Gastrocnemius medialis (tissue), 4 donors: ENCODE measurements around the gene TMEM63C. TPM values are rescaled to one million over a fixed set of nuclear protein-coding genes. Genes with fewer than 3 reads are reported as not detected.
"Not testable (repeated sequence)": the region's sequence is repeated elsewhere in the genome, so short reads cannot be mapped to it uniquely, and the experiment has no call there.

ENCODE experiments used
- ATAC-seq, 2 donors: fragments of 150-250 bp; one replicate each; pipeline ENCODE4 v1.9.1; 2016
- DNase-seq, 2 donors: peaks; one replicate each; pipeline ENCODE4 v3.0.0-alpha.2; 2019
- H3K27ac ChIP-seq, 4 donors: fragments of 200-600 bp; sonication (generic); 1 replicate in 1 of 4; 2 replicates in 3 of 4; pipeline ENCODE4 v1.5.1; 2016 to 2018; ENCODE audit warnings: mild to moderate bottlenecking in 2 of 4, moderate library complexity in 1 of 4
- H3K27me3 ChIP-seq, 3 donors: fragments of 200-600 bp; sonication (generic) in 2 of 3; 1 replicate in 1 of 3; 2 replicates in 2 of 3; pipeline versions ENCODE4 v1.5.1 to v1.6.0; 2016 to 2019; ENCODE audit warnings: mild to moderate bottlenecking in 1 of 3, moderate library complexity in 1 of 3
- H3K36me3 ChIP-seq, 2 donors: fragments of 200-600 bp; sonication (generic) in 1 of 2; one replicate each; pipeline ENCODE4 v1.5.1; 2017 to 2018
- H3K4me1 ChIP-seq, 2 donors: fragments of 200-600 bp; sonication (generic) in 1 of 2; one replicate each; pipeline ENCODE4 v1.5.1; 2016 to 2017; ENCODE audit warnings: mild to moderate bottlenecking in 2 of 2
- H3K4me3 ChIP-seq, 4 donors: fragments of 200-600 bp; sonication (generic) in 3 of 4; 1 replicate in 1 of 4; 2 replicates in 3 of 4; pipeline ENCODE4 v1.5.1; 2016 to 2019; ENCODE audit warnings: mild to moderate bottlenecking in 2 of 4
- H3K9me3 ChIP-seq, 3 donors: fragments of 200-600 bp; sonication (generic) in 2 of 3; 1 replicate in 1 of 3; 2 replicates in 2 of 3; pipeline ENCODE4 v1.5.1; 2016 to 2019
- CTCF ChIP-seq, 5 experiments: fragments of 450-650 bp in 3 of 5; fragments of 200-600 bp in 2 of 5; sonication (generic) in 2 of 5; IDR thresholded peaks in 4 of 5; conservative IDR thresholded peaks in 1 of 5; 1 replicate in 4 of 5; 2 replicates in 1 of 5; pipeline ENCODE4 v1.5.1; 2016 to 2019; ENCODE audit warnings: antibody characterized with exemption in 5 of 5, mild to moderate bottlenecking in 3 of 5, moderate library complexity in 3 of 5
- POLR2A ChIP-seq, 2 donors: fragments of 450-650 bp; IDR thresholded peaks; one replicate each; pipeline ENCODE4 v1.6.1; 2017; ENCODE audit warnings: antibody characterized with exemption in 2 of 2, mild to moderate bottlenecking in 2 of 2, moderate library complexity in 2 of 2
- in situ Hi-C, 4 donors: fragments of 200-750 bp; cut with MboI; loops; one replicate each; pipeline versions ENCODE4 v1.15.0 to v1.8.0; 2017; ENCODE audit warnings: low sequenced_read_pairs in 4 of 4
- intact Hi-C: fragments of 100-400 bp; cut with DNase I; formaldehyde crosslinking; loops from one replicate; pipeline ENCODE4 v1.15.1; 2023; ENCODE audit warnings: low total_unique reads
- total RNA-seq, 4 donors: library from RNA; depleted of rRNA; stranded (reverse); fragments of >200 nt; gene quantifications; one replicate each; pipeline versions ENCODE4 v1.1.0 to v1.2.3, GENCODE V29; 2016

Gene TMEM63C
- total RNA-seq, 4 donors from 2014 or later = 0.05 TPM; not detected in 2

- intact Hi-C loops (no loop called here), in situ Hi-C loops (loop anchor here in 1 of 4 donors (25.0 kb wide), 1 partner anchor 414 kb away; no protein-coding TSS in a partner anchor)
- H3K9me3 ChIP-seq = no peaks in the 10 kb centered on the region
- H3K4me3 ChIP-seq = no peak overlapping the region
- H3K27me3 ChIP-seq = peaks cover 15 to 19% (median 17%) of the 10 kb centered on the region in 3 donors
- DNase-seq (no peak), ATAC-seq (no peak)
- H3K4me1 ChIP-seq = no peaks in the 10 kb centered on the region
- H3K36me3 ChIP-seq = peaks cover 0 to 54% of the 10 kb centered on the region in 2 donors
- TF ChIP-seq CTCF (IDR thresholded peaks at IDR 0.05 in 4 of 5, conservative IDR thresholded peaks at IDR 0.05 in 1 of 5) = no peak
- no peak for TF ChIP-seq POLR2A (IDR thresholded peaks at IDR 0.05)
- H3K27ac ChIP-seq = no peak overlapping the region
Observed at GRCh38 chr14:77276295-77276935, 94.8 kb downstream of the TMEM63C start.

GRCh38 chr14:77276959-77277358 lies 95.4 kb downstream of the TMEM63C start:
- H3K27me3 ChIP-seq = peaks cover 9 to 17% (median 12%) of the 10 kb centered on the region in 3 donors
- DNase-seq = no peak
- in situ Hi-C loops = loop anchor here in 1 of 4 donors (25.0 kb wide), 1 partner anchor 415 kb away; no protein-coding TSS in a partner anchor
- no peaks in the 10 kb centered on the region for H3K4me1 ChIP-seq
- intact Hi-C loops = no loop called here
- no peak overlapping the region for H3K4me3 ChIP-seq
- no peak overlapping the region for H3K27ac ChIP-seq
- H3K36me3 ChIP-seq = peaks cover 0 to 59% of the 10 kb centered on the region in 2 donors
- ATAC-seq = no peak
- H3K9me3 ChIP-seq = no peaks in the 10 kb centered on the region
- TF ChIP-seq POLR2A (IDR thresholded peaks at IDR 0.05) (no peak), CTCF (IDR thresholded peaks at IDR 0.05 in 4 of 5, conservative IDR thresholded peaks at IDR 0.05 in 1 of 5) (no peak)

- Histone ChIP-seq H3K9me3 (no peaks in the 10 kb centered on the region), H3K36me3 (peaks cover 0 to 76% of the 10 kb centered on the region in 2 donors), H3K27ac (no peak overlapping the region), H3K4me1 (no peaks in the 10 kb centered on the region), H3K27me3 (peaks cover 0 to under 1% (median 0%) of the 10 kb centered on the region in 3 donors), H3K4me3 (no peak overlapping the region)
- no peak for TF ChIP-seq POLR2A (IDR thresholded peaks at IDR 0.05)
- no peak for TF ChIP-seq CTCF (IDR thresholded peaks at IDR 0.05 in 4 of 5, conservative IDR thresholded peaks at IDR 0.05 in 1 of 5)
- intact Hi-C loops = no loop called here
- DNase-seq = no peak
- no peak for ATAC-seq
- in situ Hi-C loops = loop anchor here in 1 of 4 donors (25.0 kb wide), 1 partner anchor 416 kb away; no protein-coding TSS in a partner anchor
Observed at GRCh38 chr14:77278461-77279230, 97.0 kb downstream of the TMEM63C start.

- no peak overlapping the region for H3K4me3 ChIP-seq
- TF ChIP-seq CTCF (IDR thresholded peaks at IDR 0.05 in 4 of 5, conservative IDR thresholded peaks at IDR 0.05 in 1 of 5) (no peak), POLR2A (IDR thresholded peaks at IDR 0.05) (no peak)
- H3K4me1 ChIP-seq = no peaks in the 10 kb centered on the region
- ATAC-seq (no peak), DNase-seq (no peak)
- no peak overlapping the region for H3K27ac ChIP-seq
- H3K27me3 ChIP-seq = no peaks in the 10 kb centered on the region
- intact Hi-C loops = no loop called here
- H3K36me3 ChIP-seq = peaks cover 0 to 87% of the 10 kb centered on the region in 2 donors
- H3K9me3 ChIP-seq = no peaks in the 10 kb centered on the region
- in situ Hi-C loops = loop anchor here in 1 of 4 donors (25.0 kb wide), 1 partner anchor 417 kb away; no protein-coding TSS in a partner anchor
Observed at GRCh38 chr14:77279719-77280118, 98.1 kb downstream of the TMEM63C start.

GRCh38 chr14:77280921-77281320 lies 99.3 kb downstream of the TMEM63C start:
- in situ Hi-C loops = loop anchor here in 1 of 4 donors (25.0 kb wide), 1 partner anchor 419 kb away; no protein-coding TSS in a partner anchor
- H3K9me3 ChIP-seq, DNase-seq, intact Hi-C loops, H3K4me3 ChIP-seq, H3K27me3 ChIP-seq, H3K27ac ChIP-seq, ATAC-seq, H3K4me1 ChIP-seq: not testable (repeated sequence)
- H3K36me3 ChIP-seq = peaks cover 0 to 99% of the 10 kb centered on the region in 2 donors
